Loucy (cell line): ENCODE data around the gene ANXA9.

ENCODE experiments used
- CTCF ChIP-seq: fragments of 200-600 bp; sonication (generic); conservative IDR thresholded peaks from 2 replicates; pipeline ENCODE4 v1.5.1; 2014; ENCODE audit warnings: mild to moderate bottlenecking, antibody characterized with exemption, low read length
- EZH2phosphoT487 ChIP-seq: fragments of 200-600 bp; IDR thresholded peaks from 2 replicates; pipeline ENCODE4 v1.6.1; 2018; ENCODE audit warnings: antibody characterized with exemption, mild to moderate bottlenecking, moderate library complexity, borderline replicate concordance

- TF ChIP-seq CTCF (no peak), EZH2phosphoT487 (no peak)
Observed at GRCh38 chr1:150970808-150971582, 11.1 kb upstream of the ANXA9 start.
